AG08396 (cell line): ENCODE results near the gene OLFM1.
"Not testable (repeated sequence)": the region's sequence is repeated elsewhere in the genome, so short reads cannot be mapped to it uniquely, and the experiment has no call there.

Source experiments
- DNase-seq: peaks from one replicate; pipeline ENCODE4 v3.0.0; 2012; ENCODE audit warnings: low spot score, mixed read lengths

Gene OLFM1

GRCh38 chr9:135107581-135108235, 20.2 kb downstream of the OLFM1 start:
- no peak for DNase-seq

- no peak for DNase-seq
Measured at GRCh38 chr9:135108831-135109510, 21.5 kb downstream of the OLFM1 start.

GRCh38 chr9:135109650-135110049, 22.2 kb downstream of the OLFM1 start:
- DNase-seq, result no peak

DNA sequence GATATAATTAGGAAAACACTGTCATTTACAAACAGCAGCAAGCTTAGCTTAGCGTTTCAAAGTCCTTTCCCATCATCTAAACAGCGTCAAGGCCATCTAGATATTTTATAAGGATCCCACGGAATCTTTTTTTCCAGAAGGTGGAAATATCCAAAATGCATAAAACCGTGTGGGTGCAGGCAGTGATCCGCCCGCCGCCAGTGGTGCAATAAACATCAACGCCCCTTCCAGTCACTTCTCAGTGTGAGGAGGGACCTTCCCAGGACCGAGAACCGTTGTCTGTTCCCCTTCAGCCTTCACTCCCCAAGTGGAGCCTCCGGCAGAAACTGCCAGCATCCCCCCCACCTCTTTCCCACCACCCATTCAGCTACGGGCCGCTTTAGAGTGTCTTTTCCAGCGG, 22.9 kb downstream of the OLFM1 start:
- DNase-seq, result no peak

- DNase-seq, result not testable (repeated sequence)
Measured at GRCh38 chr9:135111600-135111999, 24.1 kb downstream of the OLFM1 start.

DNA sequence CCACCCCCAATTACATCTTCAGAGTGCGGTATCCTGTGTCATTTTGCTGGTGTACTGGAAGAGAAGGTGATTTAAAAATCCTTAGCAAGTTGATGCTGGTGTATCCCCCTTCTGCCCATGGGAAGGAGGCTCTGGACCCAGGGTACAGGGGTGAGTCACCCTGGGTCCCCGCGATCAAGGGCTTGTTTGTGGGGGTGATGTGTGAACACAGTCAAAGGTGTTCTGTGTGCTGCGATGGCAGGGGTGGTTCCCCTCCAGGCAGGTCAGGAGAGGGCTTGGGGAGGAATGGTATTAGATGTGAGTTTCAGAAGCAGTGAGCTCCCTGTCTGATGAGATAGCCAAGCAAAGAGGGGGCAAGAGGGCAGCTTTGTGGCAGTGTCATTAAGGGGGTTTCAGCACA, 28.9 kb downstream of the OLFM1 start:
- no peak for DNase-seq

DNA sequence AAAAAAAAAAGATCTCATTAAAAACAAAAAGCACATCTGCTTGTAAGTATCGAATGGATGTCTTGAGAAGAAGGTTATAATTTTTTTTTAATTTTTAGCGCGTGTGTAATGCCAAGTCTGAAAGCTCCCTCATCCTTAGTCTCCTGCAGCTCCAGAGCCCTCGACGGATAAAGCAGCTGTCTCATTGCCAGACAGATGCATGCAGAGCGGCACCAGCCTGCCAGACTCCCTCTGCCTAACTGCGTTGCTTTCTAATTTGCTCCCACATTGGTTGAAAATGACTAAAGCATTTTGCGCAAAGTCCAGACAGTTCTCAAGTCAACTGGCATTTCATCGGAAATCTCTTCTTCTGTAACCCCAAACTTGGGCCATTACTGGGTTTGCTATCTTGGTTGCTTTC, 29.4 kb downstream of the OLFM1 start:
- no peak for DNase-seq

DNA sequence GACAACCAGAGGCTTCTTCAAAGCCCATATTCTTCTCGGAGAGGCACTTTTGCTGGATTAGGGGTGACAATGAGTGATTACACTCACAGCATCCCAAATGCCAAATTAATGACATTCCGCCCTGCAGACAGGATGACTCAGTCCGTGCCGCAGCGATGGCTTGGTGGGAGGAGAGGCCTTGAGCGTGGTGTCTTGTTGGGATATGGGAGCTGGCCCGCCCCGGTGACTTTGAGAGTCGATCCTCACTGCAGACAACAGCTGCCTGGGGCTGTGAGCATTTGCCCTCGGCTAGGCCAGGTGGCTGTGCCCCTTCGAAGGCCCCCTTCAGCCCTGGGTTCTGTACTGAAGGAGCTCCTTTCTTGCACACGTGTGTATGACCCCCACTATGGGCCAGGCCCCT, 29.8 kb downstream of the OLFM1 start:
- DNase-seq, result no peak

DNA sequence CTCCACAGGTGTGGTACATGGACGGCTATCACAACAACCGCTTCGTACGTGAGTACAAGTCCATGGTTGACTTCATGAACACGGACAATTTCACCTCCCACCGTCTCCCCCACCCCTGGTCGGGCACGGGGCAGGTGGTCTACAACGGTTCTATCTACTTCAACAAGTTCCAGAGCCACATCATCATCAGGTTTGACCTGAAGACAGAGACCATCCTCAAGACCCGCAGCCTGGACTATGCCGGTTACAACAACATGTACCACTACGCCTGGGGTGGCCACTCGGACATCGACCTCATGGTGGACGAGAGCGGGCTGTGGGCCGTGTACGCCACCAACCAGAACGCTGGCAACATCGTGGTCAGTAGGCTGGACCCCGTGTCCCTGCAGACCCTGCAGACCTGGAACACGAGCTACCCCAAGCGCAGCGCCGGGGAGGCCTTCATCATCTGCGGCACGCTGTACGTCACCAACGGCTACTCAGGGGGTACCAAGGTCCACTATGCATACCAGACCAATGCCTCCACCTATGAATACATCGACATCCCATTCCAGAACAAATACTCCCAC, 32.1 kb downstream of the OLFM1 start:
- no peak for DNase-seq

DNA sequence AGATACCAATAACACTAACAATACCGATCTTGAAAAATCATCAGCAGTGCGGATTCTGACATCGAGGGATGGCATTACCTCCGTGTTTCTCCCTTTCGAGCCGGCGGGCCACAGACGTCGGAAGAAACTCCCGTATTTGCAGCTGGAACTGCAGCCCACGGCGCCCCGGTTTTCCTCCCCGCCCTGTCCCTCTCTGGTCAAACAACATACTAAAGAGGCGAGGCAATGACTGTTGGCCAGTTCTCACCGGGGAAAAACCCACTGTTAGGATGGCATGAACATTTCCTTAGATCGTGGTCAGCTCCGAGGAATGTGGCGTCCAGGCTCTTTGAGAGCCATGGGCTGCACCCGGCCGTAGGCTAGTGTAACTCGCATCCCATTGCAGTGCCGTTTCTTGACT, 32.8 kb downstream of the OLFM1 start:
- no peak for DNase-seq

DNA sequence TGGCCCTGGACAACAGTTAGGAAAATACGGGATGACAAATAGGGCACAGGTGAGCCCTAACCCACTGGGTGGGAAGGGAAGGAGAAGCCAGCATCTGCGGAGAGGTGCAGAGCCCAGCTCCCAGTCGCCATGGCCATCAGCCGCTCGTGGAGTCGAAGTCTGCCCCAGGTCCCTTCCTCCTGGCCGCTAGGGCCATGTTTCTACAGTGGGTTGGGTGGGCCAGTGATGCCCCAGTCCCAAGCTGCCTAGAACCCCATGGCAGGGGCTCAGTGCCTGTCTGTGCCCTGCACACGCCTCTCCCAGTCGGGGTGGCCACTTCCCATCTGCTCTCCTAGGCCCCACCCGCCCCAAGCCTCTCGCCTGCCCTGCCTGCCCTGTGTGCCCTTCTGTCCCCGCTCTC, 34.8 kb downstream of the OLFM1 start:
- no peak for DNase-seq

DNA sequence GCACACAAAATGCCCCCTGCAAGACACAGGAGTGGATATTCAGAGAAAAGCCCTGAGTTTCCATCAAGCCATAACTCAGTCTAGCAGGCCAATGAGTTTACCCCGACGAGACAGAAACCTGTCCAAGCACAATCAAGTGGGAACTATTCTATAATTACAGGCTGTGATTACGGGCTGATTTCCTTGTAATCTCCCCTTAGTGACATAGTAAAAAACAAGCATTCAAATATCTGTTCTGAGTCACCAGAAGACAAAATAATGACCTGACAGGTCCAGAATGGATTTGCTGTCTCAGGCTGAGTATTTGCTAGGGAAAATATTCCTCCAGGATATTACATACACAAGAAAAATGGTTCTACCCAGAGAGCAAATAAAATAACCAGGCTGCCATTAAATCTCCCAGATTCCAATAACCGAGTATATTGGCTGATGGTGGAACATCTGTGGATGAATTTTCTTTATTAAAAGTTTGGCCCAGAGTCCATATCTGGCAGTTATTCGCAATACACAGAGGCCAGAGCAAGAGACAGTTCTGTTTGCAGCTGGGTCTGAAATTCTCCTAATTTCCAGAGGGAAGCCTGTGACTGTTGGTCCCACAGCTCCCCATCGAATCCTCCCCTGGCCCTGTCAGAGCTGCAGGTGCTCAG, 35.8 kb downstream of the OLFM1 start:
- no peak for DNase-seq

- no peak for DNase-seq
Measured at GRCh38 chr9:135123773-135124134, 36.3 kb downstream of the OLFM1 start.

GRCh38 chr9:135126451-135127187, 39.2 kb downstream of the OLFM1 start:
- DNase-seq, result no peak

DNA sequence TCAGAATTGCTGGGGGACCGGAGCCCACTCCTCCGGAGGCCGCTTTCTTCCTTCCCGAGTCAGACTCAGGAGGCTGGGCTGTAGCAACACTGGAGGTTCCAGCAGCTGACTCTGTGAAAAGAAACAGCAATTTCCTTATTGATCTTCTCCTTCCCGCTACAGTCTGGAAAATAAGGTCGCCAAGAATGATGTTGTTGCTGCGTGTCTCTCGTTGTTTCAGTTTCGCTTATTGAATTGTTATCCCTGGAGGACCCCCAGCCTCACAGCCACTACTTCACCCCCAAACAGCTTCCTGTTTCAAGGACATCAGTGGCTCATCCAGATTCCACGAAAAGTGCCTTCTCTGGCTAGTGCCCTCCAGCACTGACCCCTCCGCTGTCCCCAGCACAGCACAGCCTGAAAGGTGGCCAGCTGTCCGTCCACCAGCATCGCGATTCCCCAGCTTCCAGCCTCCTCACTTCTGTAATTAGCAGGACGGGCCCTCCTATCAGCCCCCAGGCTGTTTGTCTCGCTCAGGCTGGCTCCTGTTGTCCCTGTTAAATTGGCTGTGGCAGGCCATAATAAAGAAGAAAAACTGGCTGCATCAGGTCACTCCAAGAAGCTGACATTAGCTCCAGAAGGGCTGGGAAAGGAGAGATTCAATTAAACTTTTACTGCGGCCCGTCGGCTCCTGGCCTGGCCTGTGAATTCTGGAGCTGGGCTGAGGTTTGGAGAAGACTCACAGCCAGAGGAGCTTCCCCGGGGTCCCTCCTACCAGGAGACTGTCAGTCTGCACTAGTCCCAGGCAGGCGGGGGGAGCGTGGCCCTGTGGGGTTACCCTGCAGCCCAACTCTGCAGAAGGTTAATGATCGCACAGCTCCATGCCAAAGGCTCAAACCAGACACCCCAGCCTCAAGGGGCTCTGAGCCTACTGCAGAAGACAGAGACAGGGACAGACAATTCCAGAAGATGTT, 40.5 kb downstream of the OLFM1 start:
- no peak for DNase-seq

DNA sequence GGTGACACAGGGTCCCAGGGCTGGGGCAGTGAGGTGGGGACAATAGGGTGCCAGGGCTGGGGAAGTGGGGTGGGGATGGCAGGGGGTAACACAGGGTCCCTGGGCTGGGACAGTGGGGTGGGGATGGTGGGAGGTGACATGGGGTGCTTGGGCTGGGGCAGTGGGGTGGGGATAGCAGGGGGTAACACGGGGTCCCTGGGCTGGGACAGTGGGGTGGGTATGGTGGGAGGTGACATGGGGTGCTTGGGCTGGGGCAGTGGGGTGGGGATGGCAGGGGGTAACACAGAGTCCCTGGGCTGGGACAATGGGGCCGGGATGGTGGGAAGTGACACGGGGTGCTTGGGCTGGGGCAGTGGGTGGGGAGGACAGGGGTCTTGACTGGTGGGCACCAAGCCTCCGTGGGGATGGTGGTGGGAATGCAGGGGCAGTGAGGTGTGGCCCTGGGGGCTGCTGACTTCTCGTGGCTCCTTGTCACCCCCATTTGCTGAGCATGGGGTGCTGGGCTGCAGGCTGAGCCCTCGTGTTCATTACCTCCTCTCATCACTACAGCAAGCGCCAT, 41.7 kb downstream of the OLFM1 start:
- no peak for DNase-seq

GRCh38 chr9:135130207-135130976, 42.9 kb downstream of the OLFM1 start:
- no peak for DNase-seq

DNA sequence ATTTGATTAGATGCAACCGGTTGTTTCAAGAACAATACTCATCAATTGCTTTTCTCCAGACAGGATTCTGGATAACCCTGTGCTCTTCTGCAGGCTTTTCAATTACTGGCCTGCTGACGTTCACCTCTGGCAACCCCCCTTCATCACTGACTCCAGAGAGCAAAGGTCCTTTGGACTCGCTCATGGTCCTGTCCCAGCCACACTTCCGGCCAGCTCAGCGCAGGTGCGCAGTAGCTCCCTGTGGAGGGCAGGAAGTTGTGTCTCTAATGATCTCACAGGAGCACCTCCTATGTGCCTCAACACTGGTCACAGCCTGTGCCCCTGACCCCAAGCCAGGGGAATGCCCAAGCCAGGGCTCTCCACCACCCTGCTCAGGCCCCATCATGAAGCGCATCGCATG, 44.0 kb downstream of the OLFM1 start:
- DNase-seq, result no peak

GRCh38 chr9:135132008-135132407, 44.5 kb downstream of the OLFM1 start:
- no peak for DNase-seq
